ENCODE results near the gene CLCN1. TPM values are rescaled to one million over a fixed set of nuclear protein-coding genes. Genes with fewer than 3 reads are reported as not detected.

The CLCN1 gene
- total RNA-seq, 1 donor from 2014 or later, result not detected

DNA sequence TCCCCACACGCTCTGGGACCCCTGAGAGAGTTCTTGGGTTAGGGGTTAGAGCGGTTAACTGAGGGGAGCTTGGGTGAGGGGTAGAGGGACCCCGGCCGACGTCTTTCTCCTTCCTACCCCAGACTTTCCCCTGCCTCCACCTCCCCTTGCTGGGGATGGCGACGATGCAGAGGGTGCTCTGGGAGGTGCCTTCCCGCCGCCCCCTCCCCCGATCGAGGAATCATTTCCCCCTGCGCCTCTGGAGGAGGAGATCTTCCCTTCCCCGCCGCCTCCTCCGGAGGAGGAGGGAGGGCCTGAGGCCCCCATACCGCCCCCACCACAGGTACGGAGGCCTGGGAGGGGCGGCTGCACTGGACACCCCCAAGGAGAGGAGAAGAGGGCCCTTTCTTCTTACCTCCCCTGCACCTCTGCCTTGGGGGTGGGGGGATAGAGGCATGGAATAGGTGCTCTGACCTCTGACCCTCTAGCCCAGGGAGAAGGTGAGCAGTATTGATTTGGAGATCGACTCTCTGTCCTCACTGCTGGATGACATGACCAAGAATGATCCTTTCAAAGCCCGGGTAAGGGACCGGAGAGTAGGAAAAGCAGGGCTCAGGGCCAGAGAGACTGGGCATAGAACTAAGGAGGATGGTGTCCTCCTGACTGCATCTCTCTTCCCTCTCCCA lies 66.3 kb downstream of the CLCN1 start:
- DNase-seq (ENCODE audit: low spot score), result no peak
- Mint-ChIP-seq H3K4me3 (ENCODE audit: unreplicated experiment) (no peak overlapping the region), H3K27me3 (ENCODE audit: unreplicated experiment) (peaks cover 16% of the 10 kb centered on the region), H3K36me3 (ENCODE audit: low read depth, unreplicated experiment) (peaks cover 12% of the 10 kb centered on the region), H3K9me3 (ENCODE audit: unreplicated experiment) (no peaks in the 10 kb centered on the region), H3K4me1 (ENCODE audit: unreplicated experiment) (peaks cover 19% of the 10 kb centered on the region), H3K27ac (ENCODE audit: unreplicated experiment) (no peak overlapping the region)
- TF ChIP-seq, protein P1, sequence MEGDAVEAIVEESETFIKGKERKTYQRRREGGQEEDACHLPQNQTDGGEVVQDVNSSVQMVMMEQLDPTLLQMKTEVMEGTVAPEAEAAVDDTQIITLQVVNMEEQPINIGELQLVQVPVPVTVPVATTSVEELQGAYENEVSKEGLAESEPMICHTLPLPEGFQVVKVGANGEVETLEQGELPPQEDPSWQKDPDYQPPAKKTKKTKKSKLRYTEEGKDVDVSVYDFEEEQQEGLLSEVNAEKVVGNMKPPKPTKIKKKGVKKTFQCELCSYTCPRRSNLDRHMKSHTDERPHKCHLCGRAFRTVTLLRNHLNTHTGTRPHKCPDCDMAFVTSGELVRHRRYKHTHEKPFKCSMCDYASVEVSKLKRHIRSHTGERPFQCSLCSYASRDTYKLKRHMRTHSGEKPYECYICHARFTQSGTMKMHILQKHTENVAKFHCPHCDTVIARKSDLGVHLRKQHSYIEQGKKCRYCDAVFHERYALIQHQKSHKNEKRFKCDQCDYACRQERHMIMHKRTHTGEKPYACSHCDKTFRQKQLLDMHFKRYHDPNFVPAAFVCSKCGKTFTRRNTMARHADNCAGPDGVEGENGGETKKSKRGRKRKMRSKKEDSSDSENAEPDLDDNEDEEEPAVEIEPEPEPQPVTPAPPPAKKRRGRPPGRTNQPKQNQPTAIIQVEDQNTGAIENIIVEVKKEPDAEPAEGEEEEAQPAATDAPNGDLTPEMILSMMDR (IDR thresholded peaks at IDR 0.05; ENCODE audit: unreplicated experiment), result no peak

DNA sequence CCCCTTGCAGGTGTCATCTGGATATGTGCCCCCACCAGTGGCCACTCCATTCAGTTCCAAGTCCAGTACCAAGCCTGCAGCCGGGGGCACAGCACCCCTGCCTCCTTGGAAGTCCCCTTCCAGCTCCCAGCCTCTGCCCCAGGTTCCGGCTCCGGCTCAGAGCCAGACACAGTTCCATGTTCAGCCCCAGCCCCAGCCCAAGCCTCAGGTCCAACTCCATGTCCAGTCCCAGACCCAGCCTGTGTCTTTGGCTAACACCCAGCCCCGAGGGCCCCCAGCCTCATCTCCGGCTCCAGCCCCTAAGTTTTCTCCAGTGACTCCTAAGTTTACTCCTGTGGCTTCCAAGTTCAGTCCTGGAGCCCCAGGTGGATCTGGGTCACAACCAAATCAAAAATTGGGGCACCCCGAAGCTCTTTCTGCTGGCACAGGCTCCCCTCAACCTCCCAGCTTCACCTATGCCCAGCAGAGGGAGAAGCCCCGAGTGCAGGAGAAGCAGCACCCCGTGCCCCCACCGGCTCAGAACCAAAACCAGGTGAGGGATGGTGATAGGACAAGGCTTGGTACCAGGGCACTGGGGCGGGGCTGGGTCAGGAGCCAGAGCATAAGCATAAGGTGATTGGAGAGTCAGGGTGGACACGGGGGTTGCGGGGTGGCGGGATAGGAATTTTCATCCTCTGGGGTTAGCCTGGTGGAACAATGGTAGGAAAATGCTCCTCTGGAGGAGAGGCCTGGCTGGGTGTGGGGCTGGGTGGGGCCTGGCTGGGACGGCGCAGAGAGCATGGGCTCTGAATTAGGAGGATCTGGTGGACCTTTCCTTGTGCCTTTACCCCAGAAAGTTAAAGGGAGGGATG lies 67.1 kb downstream of the CLCN1 start:
- Mint-ChIP-seq H3K27ac (ENCODE audit: unreplicated experiment) (no peak overlapping the region), H3K9me3 (ENCODE audit: unreplicated experiment) (no peaks in the 10 kb centered on the region), H3K27me3 (ENCODE audit: unreplicated experiment) (peaks cover 15% of the 10 kb centered on the region), H3K4me1 (ENCODE audit: unreplicated experiment) (peaks cover 22% of the 10 kb centered on the region), H3K36me3 (ENCODE audit: low read depth, unreplicated experiment) (peaks cover 12% of the 10 kb centered on the region), H3K4me3 (ENCODE audit: unreplicated experiment) (no peak overlapping the region)
- TF ChIP-seq, protein P1 (IDR thresholded peaks at IDR 0.05; ENCODE audit: unreplicated experiment), result no peak
- DNase-seq (ENCODE audit: low spot score), result no peak

DNA sequence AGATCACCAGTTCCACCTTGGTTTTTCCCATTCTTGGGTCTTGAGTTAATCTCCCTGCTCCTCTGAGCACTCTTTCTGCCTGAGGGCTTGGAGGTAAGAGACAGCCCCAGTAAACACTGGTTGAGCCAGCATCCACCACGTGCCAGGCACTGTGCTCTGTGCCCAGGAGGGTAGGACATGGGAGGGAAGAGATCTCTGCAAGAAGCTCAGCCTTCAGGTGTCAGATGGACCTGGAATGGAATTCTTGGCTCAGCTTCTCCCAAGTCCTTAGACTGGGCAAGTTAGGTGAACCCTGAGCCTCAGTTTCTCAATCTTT lies 67.7 kb downstream of the CLCN1 start:
- no peak overlapping the region for H3K4me3 Mint-ChIP-seq (ENCODE audit: unreplicated experiment)
- peaks cover 12% of the 10 kb centered on the region for H3K36me3 Mint-ChIP-seq (ENCODE audit: low read depth, unreplicated experiment)
- TF ChIP-seq, protein P1 (IDR thresholded peaks at IDR 0.05; ENCODE audit: unreplicated experiment), result no peak
- no peak overlapping the region for H3K27ac Mint-ChIP-seq (ENCODE audit: unreplicated experiment)
- peaks cover 15% of the 10 kb centered on the region for H3K27me3 Mint-ChIP-seq (ENCODE audit: unreplicated experiment)
- no peaks in the 10 kb centered on the region for H3K9me3 Mint-ChIP-seq (ENCODE audit: unreplicated experiment)
- peaks cover 18% of the 10 kb centered on the region for H3K4me1 Mint-ChIP-seq (ENCODE audit: unreplicated experiment)
- DNase-seq (ENCODE audit: low spot score), result no peak

DNA sequence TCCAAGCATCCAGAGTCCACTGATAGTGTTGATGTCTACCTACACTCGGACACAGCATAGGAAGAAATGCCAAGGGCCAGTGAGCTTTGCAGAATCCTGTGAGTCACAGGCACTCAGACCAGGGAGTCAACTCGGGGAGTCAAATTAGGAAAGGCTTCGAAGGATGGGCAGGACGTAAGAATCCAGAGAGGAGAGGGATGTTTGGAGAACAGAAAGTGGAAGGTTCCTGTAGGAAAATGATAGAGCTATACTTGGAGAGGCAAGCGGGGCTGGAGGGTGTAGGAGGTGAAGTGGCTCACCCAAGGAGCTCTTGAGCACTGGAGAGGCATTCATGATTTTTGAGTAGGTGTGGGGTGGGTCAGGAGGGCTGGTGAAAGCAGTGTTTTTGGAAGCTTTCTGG lies 68.2 kb downstream of the CLCN1 start:
- peaks cover 15% of the 10 kb centered on the region for H3K4me1 Mint-ChIP-seq (ENCODE audit: unreplicated experiment)
- no peak for DNase-seq (ENCODE audit: low spot score)
- peaks cover 15% of the 10 kb centered on the region for H3K36me3 Mint-ChIP-seq (ENCODE audit: low read depth, unreplicated experiment)
- TF ChIP-seq, protein P1 (IDR thresholded peaks at IDR 0.05; ENCODE audit: unreplicated experiment), result no peak
- no peaks in the 10 kb centered on the region for H3K9me3 Mint-ChIP-seq (ENCODE audit: unreplicated experiment)
- no peak overlapping the region for H3K4me3 Mint-ChIP-seq (ENCODE audit: unreplicated experiment)
- H3K27me3 Mint-ChIP-seq (ENCODE audit: unreplicated experiment), result peaks cover 15% of the 10 kb centered on the region
- no peak overlapping the region for H3K27ac Mint-ChIP-seq (ENCODE audit: unreplicated experiment)
